CD4-positive, alpha-beta T cell treated with Interleukin-4 for 1 hour (primary cell): ENCODE data around the gene GFOD2.

ENCODE experiments used
- DNase-seq, 2 donors: peaks; one replicate each; pipeline ENCODE4 v3.0.0-alpha.2; 2020 to 2022

GFOD2 gene

DNA sequence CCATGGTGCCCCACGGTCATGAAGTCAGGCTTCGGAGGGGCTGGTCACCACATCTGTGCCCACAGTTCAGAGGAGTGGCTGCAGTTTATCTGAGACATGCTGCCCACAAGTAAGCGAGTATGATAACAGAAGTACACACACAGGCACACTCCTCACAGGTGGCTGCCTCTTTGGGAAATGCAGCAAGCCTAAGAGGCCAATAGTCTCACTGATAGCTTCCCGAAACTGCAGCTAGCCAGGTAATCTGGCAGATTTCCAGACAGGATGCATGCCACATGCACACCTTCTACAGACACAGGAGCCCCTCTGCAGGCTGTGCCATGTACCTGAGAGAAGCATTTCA is 12.6 kb upstream of the GFOD2 start:
- DNase-seq, result no peak

DNA sequence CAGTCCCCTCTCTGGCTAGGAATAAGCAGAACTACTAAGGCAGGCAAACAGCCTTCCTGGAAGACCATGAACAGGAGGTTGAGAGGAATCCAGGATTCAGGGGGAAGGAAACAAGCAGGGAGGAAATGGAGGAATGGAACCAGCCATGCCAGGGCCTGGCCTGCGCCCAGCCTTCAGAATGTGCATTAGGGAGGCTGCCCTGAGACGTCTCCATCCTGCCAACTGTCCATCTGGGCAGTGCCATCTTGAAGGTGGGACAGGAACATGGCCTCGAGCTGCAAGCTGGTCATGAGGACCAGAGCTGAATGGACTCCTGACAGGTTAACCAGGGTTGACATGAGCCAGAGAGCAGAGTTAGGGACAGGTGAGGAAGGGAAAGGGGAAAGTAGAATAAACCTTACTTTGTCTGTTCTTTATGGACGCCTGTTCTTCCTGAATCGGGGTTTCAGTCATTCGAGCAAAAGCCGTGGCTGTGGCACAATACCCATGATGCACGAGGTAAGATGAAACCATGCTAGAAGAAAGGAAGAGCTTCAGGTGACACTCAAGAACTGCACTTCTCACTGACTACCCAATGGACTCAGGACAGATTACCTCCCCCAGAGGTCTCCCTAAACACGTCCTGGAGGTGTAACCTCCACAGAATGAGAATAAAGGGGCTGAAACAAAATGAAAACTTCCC is 12.1 kb upstream of the GFOD2 start:
- no peak for DNase-seq

GRCh38 chr16:67730326-67730725 is 11.2 kb upstream of the GFOD2 start:
- DNase-seq, result no peak

- DNase-seq, result no peak
Observed at GRCh38 chr16:67729636-67730248, 10.6 kb upstream of the GFOD2 start.

GRCh38 chr16:67727521-67728485 is 8.7 kb upstream of the GFOD2 start:
- no peak for DNase-seq

DNA sequence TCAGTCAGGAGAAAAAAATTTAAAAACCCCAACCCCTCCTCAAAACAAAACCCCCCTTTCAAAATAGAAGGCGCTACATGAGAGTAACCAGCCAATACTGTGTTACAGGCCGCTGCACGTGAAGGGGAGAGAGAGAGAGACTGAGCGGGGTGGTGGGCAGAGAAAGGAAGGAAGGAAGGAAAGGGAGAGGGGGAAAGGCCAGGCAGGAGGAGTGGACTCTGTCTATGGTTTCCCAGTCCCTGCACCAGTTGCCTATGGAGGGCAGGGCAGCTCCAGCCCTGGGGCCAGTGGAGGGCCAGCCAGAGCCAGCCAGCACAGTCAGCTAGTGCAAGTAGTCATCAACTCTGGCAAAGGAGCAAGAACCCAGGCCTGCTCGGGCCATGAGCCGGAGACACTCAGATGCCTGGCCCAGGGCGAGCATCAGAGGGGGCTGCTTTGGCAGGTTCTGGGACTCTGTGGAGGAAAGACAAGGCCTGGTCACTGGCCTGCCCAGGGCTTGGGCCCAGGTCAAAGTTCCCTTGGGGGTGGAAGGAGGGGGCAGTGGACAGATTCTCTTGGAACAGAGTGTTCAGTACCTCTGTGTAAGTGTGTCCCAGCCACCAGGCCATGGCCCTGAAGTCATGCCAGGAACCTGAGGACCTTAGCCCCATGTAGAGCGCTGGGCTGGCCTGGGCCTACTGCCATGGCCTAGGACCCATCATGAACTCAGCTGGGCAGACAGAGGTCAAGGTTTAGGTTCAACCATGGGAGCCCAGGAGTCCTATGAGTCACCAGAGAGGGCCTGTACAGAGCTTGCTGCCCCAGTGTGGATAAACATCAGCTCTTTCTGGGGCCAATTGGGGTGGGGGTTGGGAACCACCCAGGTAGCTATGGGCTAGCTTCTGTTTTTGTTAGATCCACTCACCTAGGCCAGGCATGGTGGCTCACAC is 7.3 kb upstream of the GFOD2 start:
- DNase-seq, result no peak

- no peak for DNase-seq
Observed at GRCh38 chr16:67723911-67724305, 4.8 kb upstream of the GFOD2 start.

DNA sequence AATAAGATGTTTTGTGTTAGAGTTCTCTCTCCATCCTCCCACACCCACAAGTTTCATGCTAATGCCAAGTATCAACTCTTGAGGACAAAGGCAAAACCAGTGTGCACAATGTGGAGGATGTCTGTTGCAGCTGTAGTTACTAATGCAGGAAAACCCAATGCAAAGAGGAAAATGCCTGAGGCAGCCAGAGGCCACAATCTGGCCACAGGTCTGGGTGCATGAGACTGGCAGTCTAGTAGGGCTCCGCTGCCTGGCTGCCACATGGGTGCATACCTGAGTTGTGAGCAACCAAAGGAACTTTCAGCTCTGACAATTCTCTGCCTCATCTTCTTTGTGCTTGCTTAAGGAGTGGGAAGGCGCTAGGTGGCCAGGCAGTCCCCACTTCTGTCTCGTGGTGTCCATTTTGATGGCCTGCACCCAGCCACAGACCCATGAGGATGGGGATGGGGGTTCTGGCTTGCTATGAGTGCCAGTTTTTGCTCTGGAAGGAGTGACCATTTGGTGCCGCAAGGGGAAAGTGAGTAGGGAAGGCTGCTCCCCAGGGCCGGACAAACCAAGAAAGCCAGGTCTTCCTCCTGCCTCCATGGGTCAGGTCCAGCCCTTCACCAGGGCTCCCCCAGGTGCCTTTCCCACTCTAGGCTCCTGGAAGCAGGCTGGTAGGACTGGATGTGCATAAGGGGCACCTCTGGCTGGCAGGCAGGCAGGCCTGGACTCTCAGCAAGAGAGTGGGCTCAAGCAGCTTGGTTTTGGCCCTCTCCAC is 4.2 kb upstream of the GFOD2 start:
- no peak for DNase-seq

DNA sequence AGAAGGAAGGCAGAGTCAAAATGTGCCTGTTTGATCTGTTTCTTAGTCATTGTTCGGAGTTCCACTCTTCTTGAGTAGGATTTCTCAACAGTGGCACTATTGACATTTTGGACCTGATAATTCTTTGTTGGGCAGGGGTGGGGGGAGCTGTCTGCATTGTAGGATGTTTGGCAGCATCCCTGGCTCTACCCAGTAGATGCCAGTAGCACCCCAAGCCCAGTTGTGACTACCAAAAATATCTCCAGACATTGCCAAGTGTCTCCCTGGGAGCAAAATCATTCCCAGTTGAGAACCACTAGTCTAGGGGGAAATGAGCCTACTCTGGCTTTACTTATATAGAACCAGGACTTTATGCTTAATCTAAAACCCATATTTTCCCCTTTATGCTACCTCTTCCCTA is 1.1 kb upstream of the GFOD2 start:
- DNase-seq, result no peak

- peak in 1 of 2 donors; percentile 17 for DNase-seq
Observed at GRCh38 chr16:67719778-67720144, 645 bp upstream of the GFOD2 start.

DNA sequence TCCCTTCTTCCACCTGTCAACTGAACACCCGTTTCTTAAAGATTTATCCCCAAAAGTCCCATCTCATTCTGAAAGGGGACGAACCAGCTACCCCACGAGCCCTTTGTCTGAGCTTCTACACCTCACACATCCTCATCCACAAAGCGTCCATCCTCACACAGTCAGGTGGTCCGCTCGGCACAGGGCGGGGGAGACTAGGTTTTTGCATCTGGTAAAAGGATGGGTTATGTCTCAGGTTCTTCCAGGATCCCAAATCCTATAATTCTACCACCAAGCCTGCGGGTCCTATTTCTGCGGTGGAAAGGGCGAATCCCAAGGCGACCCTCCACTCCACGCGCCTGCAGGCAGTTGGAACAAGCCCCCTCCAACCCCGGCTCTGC is 458 bp downstream of the GFOD2 start:
- DNase-seq, result peak in 1 of 2 donors; percentile 3

- DNase-seq, result no peak
Observed at GRCh38 chr16:67716097-67716496, 3.0 kb downstream of the GFOD2 start.

- no peak for DNase-seq
Observed at GRCh38 chr16:67714522-67714921, 4.6 kb downstream of the GFOD2 start.

- no peak for DNase-seq
Observed at GRCh38 chr16:67713647-67714273, 5.4 kb downstream of the GFOD2 start.

DNA sequence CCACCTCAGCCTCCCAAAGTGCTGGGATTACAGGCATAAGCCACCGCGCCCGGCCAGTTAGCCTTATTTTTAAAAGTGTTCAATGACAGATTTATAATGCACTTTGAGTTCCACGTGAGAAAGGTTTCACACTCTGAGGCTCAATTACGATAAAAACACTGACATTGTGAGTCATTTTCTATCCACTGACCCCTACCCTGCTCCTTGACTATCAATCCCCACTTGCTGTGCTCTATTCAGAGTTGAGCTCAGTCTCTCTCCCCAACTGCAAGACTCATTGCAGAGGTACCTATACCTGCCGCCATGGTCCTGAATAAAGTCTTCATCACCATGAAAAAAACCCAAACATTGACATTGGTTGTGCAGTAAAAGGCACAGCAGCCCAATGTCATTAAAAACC is 8.5 kb downstream of the GFOD2 start:
- DNase-seq, result no peak

GRCh38 chr16:67709050-67709449 is 10.1 kb downstream of the GFOD2 start:
- DNase-seq, result no peak

- DNase-seq, result no peak
Observed at GRCh38 chr16:67708368-67708771, 10.7 kb downstream of the GFOD2 start.

DNA sequence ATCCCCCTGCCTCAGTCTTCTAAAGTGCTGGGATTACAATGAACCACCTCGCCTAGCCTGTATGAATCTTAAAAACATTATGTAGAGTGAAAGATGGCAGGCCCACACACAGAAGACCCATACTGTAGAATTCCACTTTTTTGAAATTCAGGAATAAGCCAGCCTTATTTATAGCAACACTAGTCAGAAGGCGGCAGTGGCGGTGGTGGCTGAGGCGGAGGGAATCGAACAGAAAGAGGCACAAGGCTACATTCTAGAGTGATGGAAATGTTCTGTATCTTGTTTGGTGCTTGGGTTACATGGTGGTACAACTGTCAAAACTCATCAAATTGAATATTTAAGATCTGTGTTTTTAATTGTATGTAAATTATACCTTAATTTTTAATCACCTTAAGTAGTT is 11.3 kb downstream of the GFOD2 start:
- no peak for DNase-seq

- DNase-seq, result no peak
Observed at GRCh38 chr16:67707210-67707609, 11.9 kb downstream of the GFOD2 start.

GRCh38 chr16:67704110-67704509 is 15.0 kb downstream of the GFOD2 start:
- DNase-seq, result no peak

- peak in 1 of 2 donors; percentile 8 for DNase-seq
Observed at GRCh38 chr16:67703626-67704025, 15.5 kb downstream of the GFOD2 start.

DNA sequence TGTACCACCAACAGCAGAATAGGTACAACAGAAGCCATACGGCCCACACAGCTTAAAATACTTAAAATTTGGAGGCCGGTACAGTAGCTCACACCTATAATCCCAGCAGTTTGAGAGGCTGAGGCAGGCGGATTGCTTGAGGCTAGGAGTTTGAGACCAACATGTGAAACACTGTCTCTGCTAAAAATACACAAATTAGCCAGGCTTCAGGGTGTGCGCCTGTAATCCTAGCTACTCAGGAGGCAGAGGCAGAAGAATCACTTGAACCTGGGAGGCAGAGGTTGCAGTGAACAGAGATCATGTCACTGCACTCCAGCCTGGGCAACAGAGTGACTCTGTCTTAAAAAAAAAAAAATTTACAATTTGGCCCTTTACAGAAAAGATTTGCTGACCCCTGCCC is 17.0 kb downstream of the GFOD2 start:
- no peak for DNase-seq
